Fibroblast of skin of scalp (primary cell): ENCODE results near the gene SCNN1A.

Source experiments
- DNase-seq: peaks from one replicate; pipeline ENCODE4 v3.0.0-alpha.2; 2013

Gene SCNN1A

DNA sequence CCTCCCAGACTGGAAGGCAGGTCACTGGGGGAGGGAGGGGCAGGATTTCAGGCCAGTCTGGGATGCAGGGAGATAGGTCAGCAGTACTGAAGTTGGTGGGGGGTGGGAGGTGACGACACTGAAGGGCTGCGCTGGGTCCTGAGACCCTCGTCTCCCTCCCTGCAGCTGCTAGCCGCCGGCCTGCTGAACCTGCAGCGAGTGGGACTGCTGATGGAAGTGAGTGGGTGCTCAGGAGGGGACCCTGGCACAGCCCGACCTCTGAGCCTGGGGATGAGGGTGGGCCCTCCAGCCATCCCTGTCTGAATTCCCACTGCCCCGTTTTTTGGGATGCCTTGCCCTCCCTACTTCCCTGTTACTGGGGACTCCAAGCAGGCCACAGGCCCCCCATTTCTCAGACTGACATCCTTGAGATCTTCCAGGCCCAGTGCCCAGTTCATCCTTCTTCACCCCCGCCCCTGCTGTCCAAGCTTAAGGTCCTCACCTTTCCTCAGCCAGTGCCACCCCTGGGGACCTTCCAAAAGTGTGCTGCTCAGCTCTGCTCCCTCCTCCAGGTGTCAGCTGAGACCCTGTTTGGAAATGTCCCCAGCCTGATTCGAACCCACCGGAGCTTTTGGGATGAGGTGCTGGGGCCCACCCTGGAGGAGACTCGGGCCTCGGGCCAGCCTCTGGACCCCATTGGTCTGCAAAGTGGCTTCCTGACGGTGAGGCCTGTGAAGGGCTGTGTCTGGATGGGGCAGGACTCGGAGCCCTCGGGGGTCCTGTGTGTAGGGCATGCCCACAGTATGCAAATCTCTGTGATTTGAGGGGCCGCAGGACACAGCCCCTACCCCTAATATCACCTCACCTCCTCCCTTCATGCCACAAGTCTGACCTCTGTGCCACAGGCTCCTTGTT, 59.4 kb downstream of the SCNN1A start:
- no peak for DNase-seq

DNA sequence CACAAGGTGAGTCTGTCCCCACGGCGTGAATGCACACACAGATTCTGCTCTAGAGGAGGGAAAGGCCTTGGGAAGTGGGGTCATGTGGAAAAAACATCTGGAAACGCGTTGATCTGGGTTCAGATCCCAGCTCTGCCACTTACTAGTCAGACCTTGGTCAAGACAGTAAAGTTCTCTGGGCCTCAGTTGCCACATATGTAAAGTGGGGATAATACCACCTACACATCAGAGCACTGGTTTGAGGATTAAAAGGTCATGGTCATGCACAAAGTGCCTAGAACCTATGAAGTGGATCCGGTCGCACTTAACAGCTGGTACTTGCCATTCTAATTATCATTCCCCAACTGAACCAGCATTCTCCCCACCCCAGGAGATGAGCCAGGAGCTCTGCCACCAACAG, 60.2 kb downstream of the SCNN1A start:
- DNase-seq = no peak

DNA sequence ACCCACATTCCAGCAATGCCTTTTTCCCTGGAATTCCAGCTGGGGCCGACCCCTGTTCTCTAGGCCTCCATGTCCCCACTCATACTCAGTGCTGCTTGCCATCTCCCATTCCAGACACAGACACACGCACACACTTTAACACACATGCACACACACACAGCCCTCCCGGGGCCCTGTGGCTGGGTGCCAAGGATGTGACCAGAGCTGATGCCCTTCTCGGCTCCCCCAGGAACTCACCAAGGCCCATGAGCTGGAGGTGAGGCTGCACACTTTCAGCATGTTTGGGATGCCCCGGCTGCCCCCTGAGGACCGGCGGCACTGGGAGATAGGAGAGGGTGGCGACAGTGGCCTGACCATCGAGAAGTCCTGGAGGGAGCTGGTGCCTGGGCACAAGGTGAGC, 60.6 kb downstream of the SCNN1A start:
- no peak for DNase-seq

DNA sequence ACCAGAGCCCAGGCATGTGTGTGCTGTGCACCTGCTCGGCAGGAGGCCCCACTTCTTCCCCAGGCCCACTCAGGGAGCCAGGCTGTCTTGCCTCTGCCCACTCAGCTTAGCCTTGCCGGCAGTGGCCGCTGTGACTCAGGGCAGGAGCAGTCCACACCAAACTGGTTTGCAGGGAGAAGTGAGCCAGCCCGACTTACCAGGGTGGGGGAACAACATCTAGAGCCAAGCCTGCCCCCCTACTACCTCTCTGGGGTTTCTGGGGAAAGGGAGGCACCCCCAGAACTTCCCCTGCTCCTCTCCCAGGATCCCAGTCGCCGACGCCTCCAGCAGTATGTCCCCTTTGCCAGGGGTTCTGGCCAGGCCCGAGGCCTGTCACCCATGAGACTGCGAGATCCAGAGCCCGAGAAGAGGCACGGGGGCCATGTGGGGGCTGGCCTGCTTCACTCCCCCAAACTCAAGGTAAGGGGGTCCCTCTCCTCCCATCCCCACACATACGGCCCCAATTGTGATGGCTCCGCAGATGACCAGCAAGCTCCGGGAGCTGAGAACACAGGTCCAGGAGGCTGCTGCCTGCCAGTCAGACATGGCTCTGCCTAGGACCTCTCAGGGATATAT, 61.9 kb downstream of the SCNN1A start:
- DNase-seq = no peak

DNA sequence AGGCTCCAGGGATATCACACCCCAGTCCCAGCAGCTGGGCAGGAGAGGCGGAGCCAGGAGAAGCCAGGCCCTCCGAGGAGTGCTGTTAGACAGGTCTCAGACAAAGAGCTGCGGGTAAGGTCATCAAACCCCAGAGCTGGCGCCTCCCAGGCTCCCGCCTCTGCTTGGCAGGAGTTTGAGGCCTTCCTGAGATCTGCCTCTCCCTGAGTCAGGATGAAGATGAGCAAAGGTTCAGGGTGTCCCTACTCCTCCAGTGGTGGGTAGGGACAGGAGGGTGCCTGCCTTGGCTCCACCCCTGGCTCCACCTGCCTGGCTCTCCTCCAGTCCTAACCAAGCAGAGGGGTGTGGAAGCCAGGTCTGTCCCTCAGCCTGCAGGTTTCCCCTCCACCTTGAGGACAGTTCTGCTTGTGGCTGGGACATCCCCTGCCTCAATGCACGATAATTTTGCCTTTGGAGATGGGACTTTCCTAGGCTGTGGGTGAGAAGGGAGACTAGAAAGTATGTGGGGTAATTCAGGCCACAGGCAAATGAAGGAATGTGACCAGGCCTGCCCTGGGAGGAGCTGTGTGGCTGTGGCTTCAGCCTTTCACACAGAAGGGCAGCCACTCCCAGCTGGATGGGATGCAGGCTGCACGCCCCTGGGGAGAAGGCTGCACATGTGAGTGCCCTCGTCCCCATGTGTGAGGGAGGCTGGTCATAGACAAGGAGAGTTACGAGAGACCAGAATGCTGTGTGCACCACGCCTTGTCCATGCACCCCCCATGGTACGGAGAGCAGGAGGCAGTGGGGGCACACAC, 62.6 kb downstream of the SCNN1A start:
- no peak for DNase-seq

DNA sequence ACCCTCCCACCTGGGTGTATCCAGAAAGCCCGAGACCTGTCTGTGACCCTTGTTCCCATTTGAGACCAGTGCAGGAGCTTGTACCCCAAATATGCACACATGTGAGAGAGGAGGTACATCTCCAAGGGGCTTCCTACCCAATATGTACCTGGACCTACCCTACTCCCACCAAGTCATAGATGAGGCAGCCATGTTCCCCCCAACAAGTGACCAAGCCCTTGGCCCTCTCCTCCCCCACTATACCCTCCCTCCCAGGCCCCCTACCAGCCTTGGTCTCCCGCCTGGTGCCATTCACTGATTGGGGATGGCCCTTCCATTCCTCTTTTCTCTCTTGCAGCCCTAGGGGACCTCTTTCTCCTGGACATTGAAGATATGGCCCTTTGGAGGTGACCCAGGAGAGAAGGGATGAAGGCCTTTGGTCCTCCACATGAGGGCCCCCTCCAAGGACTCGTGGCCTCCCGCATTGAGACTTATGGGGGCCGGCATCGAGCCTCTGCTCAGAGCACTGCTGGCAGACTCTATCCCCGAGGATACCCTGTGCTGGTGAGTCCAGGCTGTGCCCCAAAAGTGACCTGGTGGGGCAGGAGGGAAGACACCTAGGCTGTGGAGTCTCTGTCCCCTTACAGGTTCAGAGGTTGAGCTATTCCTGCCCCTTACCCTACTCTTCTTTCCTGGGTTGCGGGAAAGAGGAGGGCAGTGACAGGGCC, 63.4 kb downstream of the SCNN1A start:
- no peak for DNase-seq

DNA sequence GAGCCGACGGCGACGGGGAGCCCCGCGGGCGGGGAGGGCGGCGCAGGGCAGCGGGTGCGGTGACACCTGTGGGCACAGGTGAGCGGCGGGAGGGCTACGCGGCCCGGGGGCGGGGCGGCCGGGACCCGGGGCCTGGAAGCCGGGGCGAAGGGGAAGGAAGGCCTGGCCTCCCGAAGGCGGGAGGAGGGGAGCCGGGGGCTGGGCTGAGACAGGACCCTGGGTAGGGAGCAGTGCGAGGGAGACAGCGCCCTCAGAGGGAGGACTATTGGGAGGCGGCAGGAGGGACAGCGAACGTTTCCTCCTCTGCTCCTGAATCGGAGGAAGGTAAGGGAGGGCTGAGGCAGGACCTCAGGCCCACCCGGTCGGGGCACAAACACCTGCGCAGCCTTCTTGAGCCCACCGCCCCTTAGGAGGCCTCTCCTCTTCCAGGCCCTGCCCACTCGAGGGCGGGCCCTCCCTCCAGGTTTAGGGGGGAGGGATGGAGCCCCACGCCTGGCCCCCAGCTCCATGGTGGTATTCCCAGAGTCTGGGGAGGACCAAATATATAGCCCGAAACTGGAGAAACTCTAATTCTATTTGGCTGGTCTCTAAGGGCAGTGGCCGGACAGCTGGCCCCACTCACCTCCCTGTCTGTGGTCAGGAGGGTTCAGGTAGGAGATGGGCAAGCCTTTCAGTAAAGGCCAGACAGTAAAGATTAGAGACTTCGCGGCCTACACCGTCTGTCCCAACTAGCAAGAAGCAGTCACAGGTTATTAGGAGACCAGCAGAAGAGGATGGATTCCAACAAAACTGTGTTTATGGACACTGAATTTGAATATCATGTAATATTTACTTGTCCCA, 64.4 kb downstream of the SCNN1A start:
- no peak for DNase-seq

DNA sequence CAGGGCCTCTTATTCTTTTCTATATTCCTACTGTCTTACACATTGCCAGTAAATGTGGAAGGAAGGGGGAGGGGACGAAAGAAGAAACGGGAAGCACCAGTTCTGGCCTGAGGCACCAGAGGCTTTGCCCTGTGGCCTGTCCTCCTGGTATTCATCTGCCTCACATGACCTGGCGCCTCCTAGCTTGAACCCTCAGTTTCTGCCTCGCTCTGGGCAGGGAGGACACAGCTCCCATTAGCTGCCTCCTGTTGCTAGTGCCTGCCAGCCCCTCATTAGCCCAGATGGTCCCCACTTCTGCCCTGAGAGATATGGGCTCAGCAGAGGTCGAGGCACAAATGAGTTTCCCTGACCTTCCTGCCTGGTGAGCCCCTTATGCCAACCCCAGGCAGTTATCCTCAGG, 67.8 kb downstream of the SCNN1A start:
- DNase-seq = no peak

DNA sequence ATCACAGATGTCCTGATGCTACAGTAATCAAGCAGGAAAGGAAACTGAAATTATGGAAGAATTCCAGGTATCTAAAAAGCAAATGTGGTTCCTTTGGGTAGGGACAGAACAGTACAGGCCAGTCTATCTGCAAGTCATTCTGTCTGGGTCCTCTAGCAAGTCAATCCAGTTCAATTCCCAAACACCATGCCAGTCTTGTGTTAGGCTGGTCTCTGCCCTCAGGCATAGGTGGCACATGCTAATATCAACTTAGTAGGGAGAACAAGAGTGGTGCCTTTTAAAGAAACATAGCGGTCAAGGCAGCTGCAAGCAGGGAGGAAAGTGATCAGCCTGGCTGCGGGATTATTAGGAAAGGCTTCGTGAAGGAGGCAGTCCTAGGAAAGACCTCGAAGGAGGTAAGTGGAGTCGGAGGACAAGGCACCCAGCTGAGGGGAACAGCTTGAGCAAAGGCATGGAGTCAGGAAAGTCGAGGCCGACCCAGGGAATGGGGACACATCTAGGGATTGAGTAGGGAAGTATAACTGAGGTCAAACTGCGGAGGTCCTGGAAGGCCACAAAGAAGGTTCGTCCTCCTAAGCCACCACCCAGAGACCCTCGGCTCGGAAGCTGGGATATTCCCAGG, 68.7 kb downstream of the SCNN1A start:
- no peak for DNase-seq

DNA sequence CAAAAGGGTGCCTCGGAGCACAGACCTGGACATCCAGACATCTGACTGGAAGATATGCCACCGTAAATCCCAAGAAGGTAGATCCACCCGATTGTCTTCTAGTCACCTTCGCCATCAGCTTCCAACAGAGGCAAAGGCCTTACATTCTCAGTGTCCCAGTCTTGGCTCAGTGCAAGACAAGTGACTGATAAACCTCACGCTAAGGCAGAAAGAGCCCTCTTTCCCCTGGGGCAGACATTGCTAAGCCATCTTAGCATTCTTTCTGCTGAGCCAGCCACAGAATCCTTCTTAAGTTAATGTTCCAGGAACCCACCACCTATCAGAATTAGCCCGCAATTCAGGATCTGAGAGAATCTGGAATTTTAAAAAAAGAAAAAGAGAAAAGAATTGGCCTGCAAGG, 69.2 kb downstream of the SCNN1A start:
- no peak for DNase-seq

DNA sequence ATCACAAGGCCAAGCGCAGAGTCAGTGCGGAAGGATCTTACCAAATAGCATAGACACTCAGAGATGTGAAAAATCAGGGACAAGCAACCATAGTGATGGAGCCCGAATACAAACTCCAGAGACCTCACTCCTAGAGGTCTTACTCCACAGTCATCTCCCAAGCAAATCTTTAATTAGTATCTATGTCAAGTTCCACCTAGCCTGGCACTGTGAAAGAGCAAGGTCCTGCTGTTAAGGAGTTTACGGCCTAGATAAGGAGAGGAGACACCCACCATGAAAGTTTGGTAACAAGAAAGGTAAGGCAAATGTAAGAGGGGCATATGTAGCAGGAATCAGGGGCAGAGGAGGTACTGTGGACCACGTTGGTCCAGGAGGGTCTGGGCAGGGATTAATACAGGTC, 72.3 kb downstream of the SCNN1A start:
- DNase-seq = no peak

DNA sequence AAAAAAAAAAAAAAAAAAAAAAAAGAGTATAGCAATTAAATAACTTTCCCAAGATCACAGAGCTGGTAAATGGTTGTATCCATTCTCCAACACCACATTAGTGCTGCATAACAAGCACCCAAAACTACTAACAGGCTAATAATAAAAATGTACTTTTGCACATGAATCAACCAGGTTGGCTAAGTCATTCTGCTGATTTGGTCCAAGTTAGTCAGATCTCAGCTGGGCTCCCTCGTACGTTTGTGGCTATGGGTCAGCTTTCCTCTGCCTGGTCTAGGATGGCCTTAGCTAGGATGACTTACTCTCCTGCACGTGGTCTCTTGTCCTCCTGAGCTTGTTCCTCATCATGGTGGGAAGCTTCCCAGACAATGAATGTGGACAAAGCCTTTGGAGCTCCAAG, 72.7 kb downstream of the SCNN1A start:
- no peak for DNase-seq

DNA sequence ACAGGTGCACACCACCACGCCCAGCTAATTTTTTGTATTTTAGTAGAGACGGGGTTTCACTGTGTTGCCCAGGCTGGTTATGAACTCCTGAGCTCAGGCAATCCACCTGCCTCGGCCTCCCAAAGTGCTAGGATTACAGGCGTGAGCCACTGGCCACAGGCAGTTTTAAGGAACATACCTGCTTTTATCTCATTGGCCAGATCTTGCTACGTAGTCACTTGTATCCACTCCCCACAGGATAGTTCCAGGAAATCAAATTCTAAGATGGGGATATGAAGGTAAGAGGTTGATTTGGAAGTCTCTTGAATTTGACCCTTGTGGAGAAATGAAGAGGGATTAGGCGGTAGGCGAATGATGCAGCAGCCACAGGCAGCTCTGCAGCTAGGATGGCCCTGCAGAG, 73.6 kb downstream of the SCNN1A start:
- DNase-seq = no peak

DNA sequence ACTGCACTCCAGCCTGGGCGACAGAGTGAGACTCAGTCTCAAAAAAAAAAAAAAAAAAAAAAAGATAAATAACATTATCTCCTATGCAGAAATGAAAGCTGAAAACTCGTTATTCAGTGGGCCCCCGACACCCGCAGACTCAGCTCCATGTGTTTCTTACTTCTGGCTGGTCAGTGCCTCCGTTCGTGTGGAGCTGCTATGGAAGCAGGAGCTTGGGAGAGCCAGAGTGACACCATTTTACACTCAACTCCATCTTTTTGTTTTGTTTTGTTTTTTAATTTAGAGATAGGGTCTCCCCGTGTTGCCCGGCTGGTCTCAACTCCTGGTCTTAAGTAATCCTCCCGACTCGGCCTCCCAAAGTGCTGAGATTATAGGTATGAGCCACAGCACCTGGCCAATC, 78.2 kb downstream of the SCNN1A start:
- no peak for DNase-seq
